ENCODE results near the gene IGDCC3.

IGDCC3 gene

DNA sequence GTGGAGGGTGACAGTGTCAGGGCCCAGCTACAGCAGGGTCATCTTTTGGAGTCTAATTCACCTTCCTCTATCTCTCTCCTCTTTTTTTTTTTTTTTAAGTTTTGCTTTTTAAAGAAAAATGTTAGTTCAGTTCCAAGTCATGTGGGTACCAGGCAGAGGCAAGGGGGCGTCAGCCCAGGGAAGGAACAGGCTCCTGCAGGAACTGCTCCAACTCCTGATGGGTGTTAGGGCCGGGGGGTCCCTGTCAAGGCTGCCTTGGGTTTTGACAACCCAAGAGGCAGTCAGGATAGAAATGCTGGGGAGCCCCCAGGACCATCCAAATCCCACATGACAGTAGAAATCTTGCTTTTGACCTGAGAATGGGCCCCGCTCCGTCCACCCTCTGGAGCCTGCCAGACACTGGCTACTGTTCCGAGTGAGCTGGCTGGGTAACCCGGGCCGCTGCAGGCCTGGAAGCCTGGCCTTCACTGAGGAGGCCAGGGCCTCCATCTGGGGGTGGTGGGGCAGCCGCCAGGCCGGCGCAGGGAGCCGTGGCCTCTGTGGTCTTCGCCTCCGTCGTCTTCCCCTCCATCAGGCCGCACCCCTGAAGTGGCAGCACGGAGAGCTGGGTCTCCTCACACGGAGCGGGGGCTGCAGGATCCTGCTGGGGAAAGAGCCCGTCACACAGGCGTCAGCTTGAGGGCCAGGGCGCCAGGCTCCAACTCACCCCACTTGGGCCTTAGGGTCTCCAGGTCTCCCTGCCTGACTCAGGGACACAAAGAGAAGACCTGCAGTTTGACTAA lies 49.1 kb downstream of the IGDCC3 start:
- DNase-seq (ENCODE audit: low read depth): no peak

DNA sequence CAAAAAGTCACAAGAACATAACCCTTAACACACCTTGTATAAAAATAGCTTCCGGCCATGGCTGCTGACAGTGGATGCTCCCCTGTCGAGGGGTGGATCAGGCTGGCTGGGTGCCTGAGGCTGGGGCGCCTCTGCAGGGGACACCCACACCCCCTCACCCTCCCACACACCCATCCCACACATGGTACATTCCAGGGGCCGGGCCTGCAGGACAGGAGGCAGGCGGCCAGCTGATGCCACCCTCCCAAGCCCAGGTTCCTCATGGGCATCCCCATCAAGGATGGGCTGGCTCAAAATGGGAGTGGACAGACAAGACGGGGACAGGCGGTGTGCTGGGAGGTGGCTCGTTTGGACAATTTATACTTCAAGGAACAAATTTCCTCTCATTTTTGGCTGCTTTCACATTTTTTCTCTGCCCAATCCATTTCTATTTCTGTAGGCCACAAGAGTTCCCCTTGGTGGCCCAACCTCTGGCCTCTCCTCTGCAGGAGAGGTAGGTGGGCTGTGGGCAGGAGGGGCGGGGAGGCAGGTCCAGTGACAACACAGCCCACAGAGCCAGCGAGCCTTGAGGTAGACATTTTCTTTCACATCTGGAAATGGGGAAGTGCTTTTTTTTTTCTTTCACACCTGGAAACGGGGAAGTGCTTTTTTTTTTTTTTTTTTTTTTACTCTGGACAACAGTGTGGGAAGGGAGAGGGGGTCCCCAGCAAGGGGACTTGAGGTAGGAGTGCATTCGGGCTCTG lies 50.0 kb downstream of the IGDCC3 start:
- no peak for DNase-seq (ENCODE audit: low read depth)

DNA sequence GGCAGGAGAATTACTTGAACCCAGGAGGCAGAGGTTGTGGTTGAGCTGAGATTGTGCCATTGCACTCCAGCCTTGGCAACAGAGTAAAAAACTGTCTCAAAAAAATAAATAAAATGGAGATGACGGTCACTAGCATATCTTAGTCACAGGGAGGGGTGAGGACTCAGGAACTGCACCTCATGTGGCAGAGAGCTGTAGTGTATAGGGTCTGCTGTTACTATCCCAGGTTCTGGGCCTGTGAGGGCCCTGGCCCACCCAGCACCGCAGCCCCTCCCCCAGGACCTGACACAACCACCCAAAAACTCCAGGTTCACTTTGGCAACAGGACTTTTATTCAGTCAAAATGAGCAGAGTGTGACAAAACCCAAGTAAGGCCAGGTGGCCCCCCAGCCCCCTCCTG lies 51.0 kb downstream of the IGDCC3 start:
- no peak for DNase-seq (ENCODE audit: low read depth)

DNA sequence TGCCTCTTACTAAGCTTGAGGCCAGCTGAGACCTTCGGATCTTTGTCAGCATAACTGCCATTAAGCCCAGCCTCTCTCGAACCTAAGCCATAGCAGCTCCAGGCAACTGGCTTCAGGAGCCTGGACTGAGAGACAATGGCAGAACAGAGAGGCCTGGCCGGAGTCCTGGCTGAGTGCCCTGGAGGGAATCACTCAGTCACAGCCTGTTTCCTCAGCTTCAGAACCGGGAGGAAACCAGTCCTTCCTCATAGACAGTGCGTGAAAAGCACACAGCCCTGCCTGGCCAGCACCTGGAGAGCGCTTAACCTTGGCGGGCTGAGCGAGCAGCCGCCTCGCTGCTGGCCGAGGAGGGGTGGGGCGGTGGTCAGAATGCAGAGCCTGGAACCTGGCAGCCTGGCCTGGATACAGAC lies 51.7 kb downstream of the IGDCC3 start:
- DNase-seq (ENCODE audit: low read depth): peak; percentile 25

DNA sequence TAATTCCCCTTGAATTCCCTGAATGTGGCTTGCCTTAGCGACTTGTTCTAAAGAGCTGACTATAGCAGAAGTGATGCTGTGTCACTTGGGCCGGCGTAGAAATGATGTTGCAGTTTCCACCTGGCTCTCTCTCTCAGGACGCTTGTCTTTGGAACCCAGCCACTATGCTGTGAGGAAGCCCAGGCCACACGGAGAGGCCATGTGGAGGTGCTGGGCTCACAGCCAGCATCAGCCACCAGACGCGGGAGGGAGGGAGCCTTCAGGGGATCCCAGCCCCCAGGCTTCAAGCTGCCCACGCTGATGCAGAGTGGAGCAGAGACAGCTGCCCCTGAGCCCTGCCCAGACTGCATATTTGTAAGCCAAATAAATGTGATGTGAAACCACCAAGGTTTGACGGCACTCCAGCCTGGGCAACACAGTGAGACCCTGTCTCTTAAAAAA lies 54.7 kb downstream of the IGDCC3 start:
- peak; percentile 41 for DNase-seq (ENCODE audit: low read depth)

DNA sequence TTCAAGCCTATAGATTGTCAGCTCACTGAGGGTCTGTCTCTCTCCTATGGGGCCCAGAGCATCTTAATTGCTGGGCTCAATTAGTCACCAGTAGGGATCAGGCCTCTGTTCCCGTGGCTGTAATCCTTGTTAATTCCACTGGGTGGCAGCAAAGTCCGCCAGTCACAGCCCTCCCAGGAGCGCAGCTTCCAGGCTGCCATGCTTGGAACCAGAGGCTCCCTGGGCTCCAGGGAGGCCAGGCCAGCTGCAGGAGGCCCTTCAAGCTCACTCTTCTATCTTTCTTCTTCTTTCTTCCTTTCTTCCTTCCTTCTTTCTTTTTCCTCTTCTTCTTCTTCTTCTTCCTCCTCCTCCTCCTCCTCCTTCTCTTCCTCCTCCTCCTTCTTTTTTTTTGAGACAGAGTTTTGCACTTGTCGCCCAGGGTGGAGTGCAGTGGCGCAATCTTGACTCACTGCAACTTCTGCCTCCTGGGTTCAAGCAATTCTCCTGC lies 58.9 kb downstream of the IGDCC3 start:
- peak; percentile 81 for DNase-seq (ENCODE audit: low read depth)

DNA sequence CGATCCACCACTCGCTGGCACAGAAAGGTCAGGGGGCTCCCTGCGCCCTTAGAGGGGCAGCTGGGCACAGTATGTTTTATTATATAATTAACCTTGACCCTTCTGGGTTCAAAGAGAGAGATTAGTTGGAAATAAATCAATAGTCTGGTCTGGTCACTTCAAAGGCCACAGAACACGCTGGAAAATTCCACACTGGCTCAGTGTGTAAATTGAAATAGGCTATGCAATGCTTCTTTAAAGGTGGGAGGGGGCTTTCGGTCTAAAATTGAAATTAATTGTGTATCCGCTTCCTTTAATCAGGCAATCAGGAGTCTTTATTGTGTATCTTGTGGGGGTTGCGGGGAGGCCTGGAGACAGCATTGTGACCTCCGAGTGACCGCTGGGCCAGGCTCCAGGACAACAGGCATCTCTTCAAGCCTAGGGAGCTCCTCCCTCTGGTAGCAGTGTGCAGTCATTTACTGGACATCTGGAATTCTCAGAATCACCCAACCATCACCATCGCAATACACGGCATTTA lies 65.3 kb downstream of the IGDCC3 start:
- DNase-seq (ENCODE audit: low read depth): peak; percentile 14

DNA sequence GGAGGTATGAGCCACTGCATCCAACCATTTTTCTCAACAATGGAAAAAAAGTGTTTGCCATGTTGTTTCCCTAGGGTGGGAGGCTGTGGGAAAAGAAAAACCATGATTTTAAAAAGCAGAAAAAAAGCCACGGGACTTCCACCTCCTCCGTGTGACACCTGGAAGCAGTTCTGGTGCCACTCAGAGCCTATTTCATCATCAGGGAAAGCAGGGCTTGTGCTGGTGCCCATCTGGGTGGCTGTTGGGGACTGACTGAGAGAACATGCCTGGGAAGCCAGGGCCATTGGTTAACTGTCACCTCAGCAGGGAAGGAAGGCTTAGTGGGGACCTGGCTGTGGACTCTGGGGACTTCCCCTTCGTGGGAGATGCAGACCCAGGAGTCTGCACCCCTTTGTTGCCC lies 66.0 kb downstream of the IGDCC3 start:
- no peak for DNase-seq (ENCODE audit: low read depth)

DNA sequence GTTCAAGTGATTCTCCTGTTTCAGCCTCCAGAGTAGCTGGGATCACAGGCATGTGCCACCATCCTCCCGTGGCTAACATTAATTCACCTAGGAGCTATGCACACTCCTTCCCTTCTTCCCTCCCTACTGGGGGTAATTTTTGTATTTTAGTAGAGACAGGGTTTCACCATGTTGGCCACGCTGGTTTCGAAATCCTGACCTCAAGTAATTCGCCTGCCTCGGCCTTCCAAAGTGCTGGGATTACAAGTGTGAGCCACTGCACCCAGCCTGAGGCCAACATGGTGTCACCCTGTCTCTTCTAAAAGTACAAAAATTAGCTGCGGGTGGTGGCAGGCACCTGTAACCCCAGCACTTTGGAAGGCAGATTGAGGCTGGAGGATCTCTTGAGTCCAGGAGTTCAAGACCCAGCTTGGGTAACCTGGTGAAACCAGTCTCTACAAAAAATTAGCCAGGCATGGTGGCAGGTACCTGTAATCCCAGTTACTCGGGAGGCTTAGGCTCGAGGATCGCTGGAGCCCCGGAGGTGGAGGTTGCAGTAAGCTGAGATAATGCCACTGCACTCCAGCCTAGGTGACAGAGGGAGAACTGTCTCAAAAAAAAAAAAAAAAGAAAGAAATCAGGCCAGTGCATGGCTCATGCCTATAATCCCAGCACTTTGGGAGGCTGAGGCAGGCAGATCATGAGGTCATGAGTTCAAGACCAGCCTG lies 67.2 kb downstream of the IGDCC3 start:
- DNase-seq (ENCODE audit: low read depth): peak; percentile 18

DNA sequence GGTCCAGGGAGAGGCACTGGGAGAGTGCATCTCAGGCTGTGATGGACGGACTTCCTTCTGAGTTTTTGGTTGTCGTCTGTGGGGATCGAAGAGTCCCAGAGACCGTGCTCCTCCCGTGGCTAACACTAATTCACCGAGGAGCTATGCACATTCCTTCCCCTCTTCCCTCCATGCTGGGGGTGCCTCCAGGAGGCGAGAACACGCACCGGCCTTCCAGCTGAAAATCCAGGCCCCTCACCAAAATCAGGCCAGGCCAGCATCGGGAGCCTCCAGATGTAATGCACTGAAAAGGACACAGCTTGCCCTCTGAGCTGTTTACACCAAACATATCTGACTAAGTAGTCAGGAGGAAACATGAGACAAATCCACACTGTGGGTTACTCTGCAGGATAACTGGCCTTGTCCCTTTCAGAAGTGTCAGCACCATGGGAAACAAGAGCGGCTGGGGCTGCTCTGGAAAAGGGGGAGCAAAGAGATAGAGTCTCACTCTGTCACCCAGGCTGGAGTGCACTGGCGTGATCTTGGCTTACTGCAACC lies 67.9 kb downstream of the IGDCC3 start:
- peak; percentile 26 for DNase-seq (ENCODE audit: low read depth)

DNA sequence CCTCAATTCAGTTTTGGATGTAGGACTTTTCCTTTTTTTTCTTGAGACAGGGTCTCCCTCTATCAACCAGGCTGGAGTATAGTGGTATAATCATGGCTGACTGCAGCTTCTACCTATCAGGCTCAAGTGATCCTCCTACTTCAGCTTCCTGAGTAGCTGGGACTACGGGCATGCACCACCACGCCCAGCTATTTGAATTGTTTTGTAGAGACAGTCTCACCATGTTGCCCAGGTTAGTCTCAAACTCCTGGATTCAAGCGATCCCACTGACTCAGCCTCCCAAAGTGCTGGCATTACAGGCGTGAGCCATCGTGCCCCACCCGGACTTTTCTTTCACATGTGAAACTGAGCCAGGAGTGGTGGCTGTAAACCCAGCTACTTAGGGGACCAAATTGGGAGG lies 69.8 kb downstream of the IGDCC3 start:
- DNase-seq (ENCODE audit: low read depth): no peak

DNA sequence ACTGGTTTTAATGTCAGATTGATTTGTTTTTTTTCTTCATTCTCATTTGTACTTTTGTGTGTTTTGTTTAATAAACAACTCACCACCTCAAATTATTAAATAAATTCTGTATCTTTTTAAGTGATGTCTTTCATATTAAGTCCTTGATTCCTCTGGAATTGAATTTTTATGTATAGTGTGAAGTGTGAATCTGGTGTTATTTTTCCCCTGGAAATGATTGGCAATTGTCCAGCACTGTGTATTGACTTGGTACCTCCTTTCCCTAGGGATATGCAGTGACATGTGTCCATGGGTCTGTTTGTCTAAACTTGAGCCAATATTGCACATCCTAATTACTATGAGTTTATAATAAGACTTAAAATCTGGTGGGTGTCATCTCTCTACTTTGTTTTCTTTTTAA lies 71.3 kb downstream of the IGDCC3 start:
- no peak for DNase-seq (ENCODE audit: low read depth)

DNA sequence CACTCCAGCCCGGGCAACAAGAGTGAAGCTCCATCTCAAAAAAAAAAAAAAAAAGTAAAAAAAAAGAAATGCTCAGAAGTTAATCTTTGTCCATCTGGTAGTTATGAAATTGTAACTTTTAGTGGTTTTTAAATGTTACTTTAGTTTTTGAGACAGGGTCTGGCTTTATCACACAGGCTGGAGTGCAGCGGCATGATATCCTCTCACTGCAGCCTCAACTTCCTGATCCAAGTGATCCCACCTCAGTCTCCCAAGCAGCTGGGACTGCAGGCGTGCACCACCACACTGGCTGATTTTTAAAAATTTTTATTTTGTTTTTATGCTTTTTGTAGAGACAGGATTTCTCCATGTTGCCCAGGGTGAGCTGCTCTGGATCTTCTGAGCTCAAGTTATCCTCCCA lies 72.0 kb downstream of the IGDCC3 start:
- peak; percentile 20 for DNase-seq (ENCODE audit: low read depth)

DNA sequence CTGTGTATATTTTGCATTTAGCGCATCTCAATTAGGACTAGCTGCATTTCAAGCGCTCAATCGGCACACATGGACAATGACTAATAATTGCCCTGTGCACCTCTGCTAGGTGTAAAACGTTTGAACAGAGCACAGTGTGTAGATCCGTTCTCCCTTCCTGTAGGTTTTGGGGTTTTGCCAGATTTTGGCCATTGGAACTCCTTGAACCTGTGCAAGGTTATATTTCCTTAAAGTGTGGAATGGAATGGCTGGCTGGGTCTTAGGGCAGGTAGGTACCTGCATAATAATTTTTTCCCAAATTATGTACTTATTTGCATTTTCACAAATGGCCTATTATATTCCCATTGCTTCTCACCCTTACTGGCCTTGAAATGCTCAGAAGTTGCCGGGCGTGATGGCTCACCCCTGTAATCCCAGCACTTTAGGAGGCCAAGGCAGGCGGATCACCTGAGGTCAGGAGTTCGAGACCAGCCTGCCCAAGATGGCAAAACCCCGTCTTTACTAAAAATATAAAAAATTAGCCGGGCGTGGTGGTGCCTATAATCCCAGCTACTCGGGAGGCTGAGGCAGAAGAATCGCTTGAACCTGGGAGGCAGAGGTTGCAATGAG lies 72.5 kb downstream of the IGDCC3 start:
- DNase-seq (ENCODE audit: low read depth): no peak

DNA sequence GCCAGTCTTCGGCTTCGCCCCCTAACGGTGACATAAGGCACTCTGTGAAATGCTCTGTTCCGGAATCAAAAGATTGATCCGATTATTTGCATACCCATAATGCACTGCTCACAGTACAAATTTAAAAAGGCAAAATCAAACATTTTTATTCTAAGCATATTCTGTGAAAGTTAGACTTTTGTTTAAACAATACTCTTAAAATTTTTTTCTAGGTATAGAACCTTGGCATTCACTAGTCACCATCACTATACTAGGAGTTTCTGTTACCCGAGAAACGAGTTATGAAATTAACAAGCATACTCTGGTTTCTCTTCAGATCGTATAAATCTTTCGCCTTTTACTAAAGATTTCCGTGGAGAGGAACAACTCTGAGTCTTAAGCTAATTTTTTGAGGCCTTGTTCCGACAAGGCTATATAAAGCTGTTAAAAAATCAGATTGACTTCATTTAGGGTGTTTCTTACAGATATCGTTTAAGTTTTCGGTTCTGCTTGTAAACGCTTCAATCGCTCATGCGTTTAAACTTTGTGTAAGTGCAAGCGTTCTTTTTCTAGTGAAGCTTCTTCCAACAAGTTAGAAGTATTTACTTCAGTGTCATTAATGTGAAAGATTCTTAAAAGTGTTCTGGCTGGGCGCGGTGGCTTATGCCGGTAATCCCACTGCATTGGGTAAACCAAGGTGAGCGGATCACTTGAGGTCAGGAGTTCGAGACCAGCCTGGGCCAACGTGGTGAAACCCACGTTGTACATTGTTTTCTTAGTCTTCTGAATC lies 73.2 kb downstream of the IGDCC3 start, which contains the start of gene RNU5B-1:
RNU5B-1 (plus strand) TSS at position 297 of the 769 bp plus-strand sequence.
- peak; percentile 98 for DNase-seq (ENCODE audit: low read depth)

DNA sequence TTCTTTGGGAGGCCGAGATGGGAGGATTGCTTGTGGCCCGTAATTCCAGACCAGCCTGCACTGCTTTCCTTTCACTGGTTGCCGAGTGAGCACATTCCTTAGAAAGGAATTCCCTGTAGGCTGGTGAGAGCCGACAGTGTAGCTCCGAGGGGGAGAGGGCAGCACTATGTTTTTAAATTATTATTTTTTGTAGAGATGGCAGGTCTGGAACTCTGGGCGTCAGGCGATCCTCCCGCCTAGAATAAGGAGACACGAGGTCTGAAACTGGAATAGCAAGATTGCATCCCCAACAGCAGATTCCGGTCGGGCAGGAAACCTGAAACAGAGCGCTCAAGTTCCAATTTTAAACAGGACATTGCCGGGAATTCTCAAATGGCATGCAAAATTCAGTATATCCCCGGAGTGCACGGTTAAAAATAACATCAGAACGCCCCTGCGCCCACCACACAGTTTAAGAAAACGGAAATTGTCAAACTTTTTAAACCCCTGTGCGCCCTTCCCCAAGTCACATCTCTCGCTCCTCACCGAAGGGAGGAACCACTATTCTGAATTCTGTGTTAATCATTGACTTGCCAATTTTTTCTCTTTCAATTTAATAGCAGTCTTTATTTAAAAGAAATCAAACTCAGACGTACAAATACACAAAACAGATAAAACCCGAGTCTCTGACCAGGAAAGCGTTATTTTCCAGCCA lies 74.0 kb downstream of the IGDCC3 start:
- peak; percentile 64 for DNase-seq (ENCODE audit: low read depth)

DNA sequence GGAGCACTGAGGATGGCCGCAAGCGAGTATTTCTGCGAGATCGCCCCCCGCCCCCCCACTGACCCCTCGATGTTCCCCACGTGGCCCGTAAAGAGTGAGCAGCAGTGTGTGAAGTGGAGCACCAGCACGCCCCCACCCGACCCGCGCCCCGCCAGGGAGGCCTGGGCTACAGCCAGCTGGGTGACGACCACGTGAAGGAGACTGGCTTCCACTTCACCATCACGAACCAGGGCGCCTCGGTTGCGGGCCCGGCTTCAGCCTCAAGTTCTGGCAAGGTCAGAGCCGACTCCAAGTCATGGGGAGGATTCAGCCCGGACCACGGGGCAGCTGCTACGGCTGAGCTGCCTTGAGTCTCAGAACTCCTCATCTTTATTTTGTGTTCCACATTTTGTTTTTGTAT lies 75.7 kb downstream of the IGDCC3 start:
- DNase-seq (ENCODE audit: low read depth): no peak

DNA sequence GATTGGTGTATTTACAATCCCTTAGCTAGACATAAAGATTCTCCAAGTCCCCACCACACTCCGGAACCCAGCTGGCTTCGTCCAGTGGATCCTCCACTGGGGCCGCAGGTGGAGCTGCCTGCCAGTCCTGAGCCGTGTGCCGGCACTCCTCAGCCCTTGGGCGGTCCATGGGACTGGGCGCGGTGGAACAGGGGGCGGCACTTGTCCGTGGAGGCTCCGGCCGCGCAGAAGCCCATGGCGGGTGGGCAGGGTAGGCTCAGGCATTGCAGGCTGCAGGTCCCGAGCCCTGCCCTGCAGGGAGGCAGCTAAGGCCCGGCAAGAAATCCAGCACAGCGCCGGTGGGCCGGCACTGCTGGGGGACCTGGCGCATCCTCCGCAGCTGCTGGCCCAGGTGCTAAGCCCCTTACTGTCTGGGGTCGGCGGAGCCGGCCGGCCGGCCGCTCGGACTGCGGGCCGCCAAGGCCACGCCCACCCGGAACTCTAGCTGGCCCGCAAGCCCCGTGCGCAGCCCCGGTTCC lies 76.8 kb downstream of the IGDCC3 start:
- no peak for DNase-seq (ENCODE audit: low read depth)

DNA sequence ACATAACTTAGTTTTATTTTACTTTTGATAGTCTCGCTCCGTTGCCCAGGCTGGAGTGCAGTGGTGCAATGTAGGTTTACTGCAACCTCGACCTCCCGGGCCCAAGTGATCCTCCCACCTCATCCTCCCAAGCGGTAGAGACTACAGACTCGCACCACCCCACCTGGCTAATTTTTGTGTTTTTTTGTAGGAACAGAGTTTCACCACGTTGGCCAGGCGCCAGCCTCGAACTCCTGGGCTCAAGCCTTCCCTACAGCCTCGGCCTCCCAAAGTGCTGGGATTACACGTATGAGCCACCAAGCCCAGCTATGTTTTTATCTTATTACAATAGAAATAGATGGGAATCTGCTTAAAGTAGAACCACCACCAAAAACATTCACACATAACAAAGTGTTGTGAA lies 79.1 kb downstream of the IGDCC3 start:
- DNase-seq (ENCODE audit: low read depth): no peak

DNA sequence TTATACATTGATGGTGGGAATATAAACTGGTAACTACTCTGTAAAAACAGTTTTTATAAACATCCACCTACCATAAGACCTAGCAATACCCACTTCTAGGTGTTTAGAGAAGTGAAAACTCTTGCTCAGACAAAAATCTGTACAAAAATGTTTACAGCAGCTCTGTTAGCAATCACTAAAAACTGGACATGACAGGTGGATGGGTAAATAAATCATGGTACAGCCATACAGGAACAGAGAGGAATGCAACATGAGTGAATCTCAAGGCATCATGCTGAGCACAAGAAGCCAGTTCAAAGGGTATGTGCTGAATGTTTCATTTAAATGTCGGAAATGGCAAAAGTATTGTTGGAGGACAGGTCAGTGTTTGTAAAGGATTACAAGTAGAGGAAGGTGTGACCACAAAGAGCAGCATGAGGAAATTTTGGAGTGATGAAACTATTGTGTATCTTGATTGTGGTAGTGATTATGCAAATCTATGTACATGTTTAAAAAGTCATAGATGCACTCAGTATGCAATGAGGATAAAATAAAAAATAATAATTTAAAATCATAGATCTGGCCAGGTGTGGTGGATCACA lies 84.8 kb downstream of the IGDCC3 start:
- DNase-seq (ENCODE audit: low read depth): no peak
